A549 (cell line): ENCODE data around the gene UGT1A9.

Source experiments
- CTCF ChIP-seq: fragments of >200 bp; sonication (Bioruptor Twin); formaldehyde crosslinking; IDR thresholded peaks from 3 replicates; pipeline ENCODE4 v1.5.1; 2016
- EP300 ChIP-seq, 2 experiments: fragments of >200 bp; sonication (Bioruptor Twin); formaldehyde crosslinking; IDR thresholded peaks; 2 replicates in 1 of 2; 3 replicates in 1 of 2; pipeline ENCODE4 v1.6.1; 2016 to 2017
- HDAC2 ChIP-seq: fragments of 200-600 bp; sonication (generic); IDR thresholded peaks from 2 replicates; pipeline ENCODE4 v1.6.1; 2016
- POLR2A ChIP-seq: IDR thresholded peaks from 2 replicates; pipeline ENCODE4 v1.6.1; 2012; ENCODE audit warnings: mild to moderate bottlenecking, low read length
- RAD21 ChIP-seq, 2 experiments: fragments of >200 bp in 1 of 2; sonication (Bioruptor Twin) in 1 of 2; formaldehyde crosslinking in 1 of 2; IDR thresholded peaks in 1 of 2; conservative IDR thresholded peaks in 1 of 2; 2 replicates in 1 of 2; 3 replicates in 1 of 2; pipeline ENCODE4 v1.6.1; 2012 to 2018; ENCODE audit warnings: inconsistent platforms in 1 of 2
- SMC3 ChIP-seq: fragments of >200 bp; sonication (Bioruptor Twin); formaldehyde crosslinking; IDR thresholded peaks from 3 replicates; pipeline ENCODE4 v1.6.1; 2018; ENCODE audit warnings: inconsistent platforms
- ZC3H11A ChIP-seq: fragments of 450-650 bp; IDR thresholded peaks from 2 replicates; pipeline ENCODE4 v1.6.1; 2014; ENCODE audit warnings: antibody characterized with exemption, mild to moderate bottlenecking
- ZFP36 ChIP-seq: fragments of 450-650 bp; IDR thresholded peaks from 2 replicates; pipeline ENCODE4 v1.6.1; 2014; ENCODE audit warnings: borderline replicate concordance; ENCODE audit not compliant: partially characterized antibody

- TF ChIP-seq HDAC2 (no peak), POLR2A (no peak), ZC3H11A (no peak), EP300 (IDR thresholded peaks at IDR 0.05) (no peak), CTCF (no peak), SMC3 (no peak), ZFP36 (no peak), RAD21 (conservative IDR thresholded peaks at IDR 0.05 in 1 of 2, IDR thresholded peaks at IDR 0.05 in 1 of 2) (no peak)
Observed at GRCh38 chr2:233769260-233769659, 97.6 kb downstream of the UGT1A9 start.
